Epithelial cell of prostate (primary cell): ENCODE results near the gene KLHL29.
A peak's percentile ranks its signal among the peaks of the same experiment; 100 is the strongest.

Source experiments
- DNase-seq: peaks from one replicate; pipeline ENCODE4 v3.0.0-alpha.2; 2011; ENCODE audit warnings: low read depth, low spot score
- H3K27ac ChIP-seq: fragments of 450-650 bp; 2 replicates; pipeline ENCODE4 v1.5.1; 2017; ENCODE audit warnings: mild to moderate bottlenecking

The KLHL29 gene

DNA sequence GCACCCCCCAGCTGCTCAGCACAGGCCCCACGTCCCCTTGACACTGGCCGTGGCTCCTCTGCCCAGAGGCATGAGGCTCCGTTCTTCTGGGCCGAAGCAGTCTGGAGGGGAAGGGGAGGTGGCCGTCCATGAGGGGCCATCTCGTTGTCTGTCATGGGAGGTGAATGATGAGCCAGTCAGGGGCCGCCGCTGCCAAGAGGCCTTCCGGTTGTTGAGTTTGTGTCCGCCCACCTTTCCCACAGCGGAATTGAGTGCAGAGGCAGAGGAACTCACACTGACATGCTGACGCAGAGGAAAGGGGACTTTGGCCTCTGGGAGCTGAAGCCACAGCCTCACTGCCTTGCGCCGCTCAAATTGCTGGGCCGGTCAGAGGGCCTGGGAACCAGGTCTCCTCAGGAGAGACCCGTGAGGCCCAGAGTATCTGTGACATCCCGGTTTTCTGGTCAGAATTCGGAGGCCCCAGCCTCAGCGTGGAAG lies 273.5 kb downstream of the KLHL29 start:
- DNase-seq, result no peak

DNA sequence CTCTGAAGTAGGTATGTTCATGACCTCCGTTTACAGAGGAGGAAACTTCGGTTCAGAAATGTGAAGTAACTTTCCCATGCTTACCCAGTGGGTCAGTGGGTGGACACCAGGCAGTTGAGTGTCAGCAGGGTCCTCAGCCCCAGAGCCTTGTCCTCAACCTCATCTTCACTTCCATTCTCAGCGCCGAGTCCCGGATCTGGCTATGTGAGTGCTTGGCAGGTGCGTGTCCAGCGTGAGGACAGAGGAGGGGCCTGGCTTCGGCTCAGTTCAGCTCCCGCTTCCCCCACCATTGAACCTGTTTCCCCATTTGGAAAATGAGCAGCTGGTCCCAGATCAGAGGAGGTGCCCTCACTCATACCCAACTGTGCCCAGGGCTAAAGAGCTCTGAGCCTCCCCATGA lies 274.3 kb downstream of the KLHL29 start:
- no peak for DNase-seq
- no peak overlapping the region for H3K27ac ChIP-seq

More for the DNA sequence above, 273.5 kb downstream of the KLHL29 start:
- H3K27ac ChIP-seq, result no peak overlapping the region

DNA sequence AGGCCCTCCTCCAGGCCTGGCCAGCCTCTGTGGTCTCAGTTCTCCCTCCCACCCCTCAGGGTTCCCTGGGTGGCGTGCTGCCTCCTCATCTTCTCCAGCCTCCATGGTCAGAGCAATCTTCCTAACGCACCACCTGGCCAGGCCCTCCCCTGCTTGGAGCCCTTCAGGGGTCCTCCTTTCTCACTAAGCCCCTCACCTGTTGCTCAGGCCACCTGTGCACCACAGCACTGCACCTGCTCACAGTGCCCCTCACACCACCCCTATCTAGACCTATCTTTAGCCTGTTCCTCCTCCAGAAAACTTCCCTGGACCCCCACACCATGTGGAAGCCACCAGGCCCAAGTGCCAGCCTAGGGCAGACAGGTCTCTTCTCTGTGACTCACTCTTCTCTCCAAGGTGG lies 274.8 kb downstream of the KLHL29 start:
- no peak for DNase-seq
- H3K27ac ChIP-seq, result no peak overlapping the region

DNA sequence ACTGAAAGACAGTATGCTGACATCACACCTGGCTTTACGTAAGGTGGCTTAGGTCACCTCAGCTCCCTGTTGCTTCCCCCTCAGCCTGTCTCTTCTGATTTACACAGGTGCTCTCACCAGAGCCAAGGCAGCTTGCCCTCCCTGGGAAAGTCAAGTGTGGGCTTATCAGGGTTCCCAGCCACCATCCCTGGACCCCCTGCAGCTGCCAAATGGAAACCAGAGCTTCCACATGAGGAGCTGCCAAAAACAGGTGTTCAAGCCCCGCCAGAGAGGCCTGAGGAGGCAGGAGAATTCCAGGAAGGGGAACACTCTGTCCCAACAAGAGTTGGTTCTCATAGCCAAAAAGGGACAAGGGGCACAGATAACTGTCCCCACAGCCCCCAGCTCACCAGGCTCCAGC lies 275.3 kb downstream of the KLHL29 start:
- no peak for DNase-seq
- no peak overlapping the region for H3K27ac ChIP-seq

- DNase-seq, result no peak
Measured at GRCh38 chr2:23661276-23662050, 276.5 kb downstream of the KLHL29 start.

DNA sequence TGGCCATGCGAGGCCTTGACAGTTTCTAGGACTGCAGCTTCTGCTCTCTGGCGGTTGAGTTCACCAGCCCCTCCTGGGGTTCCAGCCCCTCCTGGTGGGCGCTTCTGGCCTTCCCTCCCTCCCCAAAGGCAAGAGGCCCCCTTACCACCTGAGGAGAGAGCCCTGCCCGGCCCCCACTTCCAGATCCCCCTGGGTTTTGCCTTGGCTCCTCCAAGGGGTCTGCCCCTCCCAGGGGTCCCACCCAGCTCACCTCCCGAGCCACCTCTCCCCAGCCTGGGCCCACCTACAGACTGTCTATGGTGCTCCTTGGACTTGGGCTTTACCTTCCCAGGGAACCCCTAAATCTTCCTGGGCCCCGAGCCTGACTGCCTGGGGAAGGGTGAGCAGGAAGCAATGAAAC lies 277.5 kb downstream of the KLHL29 start:
- H3K27ac ChIP-seq, result no peak overlapping the region
- DNase-seq, result no peak

More at GRCh38 chr2:23661276-23662050, 276.5 kb downstream of the KLHL29 start:
- no peak overlapping the region for H3K27ac ChIP-seq

- no peak for DNase-seq
Measured at GRCh38 chr2:23662941-23663920, 278.3 kb downstream of the KLHL29 start.

GRCh38 chr2:23664066-23664788 lies 279.2 kb downstream of the KLHL29 start:
- H3K27ac ChIP-seq, result no peak overlapping the region
- DNase-seq, result no peak

More at GRCh38 chr2:23662941-23663920, 278.3 kb downstream of the KLHL29 start:
- H3K27ac ChIP-seq, result no peak overlapping the region

- no peak for DNase-seq
- H3K27ac ChIP-seq, result no peak overlapping the region
Measured at GRCh38 chr2:23666241-23666979, 281.4 kb downstream of the KLHL29 start.

DNA sequence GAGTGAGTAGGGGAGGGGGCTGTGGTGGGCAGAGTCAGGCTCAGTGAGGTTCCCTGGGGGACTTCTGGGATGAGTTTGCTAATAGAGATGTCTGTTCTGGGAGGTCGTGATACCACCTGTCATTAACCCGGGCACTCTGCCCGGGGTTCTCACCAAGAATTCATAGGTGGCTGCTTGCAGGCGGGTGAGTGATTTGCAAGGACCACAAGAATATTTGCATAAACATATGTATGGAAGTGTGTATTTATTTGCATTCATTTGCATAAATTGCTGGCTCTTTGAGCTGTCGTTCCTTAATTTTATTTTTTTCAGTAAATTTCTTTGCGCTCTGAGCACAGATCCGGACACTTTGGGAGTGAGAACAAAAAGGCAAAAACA lies 282.0 kb downstream of the KLHL29 start:
- no peak for DNase-seq
- no peak overlapping the region for H3K27ac ChIP-seq

DNA sequence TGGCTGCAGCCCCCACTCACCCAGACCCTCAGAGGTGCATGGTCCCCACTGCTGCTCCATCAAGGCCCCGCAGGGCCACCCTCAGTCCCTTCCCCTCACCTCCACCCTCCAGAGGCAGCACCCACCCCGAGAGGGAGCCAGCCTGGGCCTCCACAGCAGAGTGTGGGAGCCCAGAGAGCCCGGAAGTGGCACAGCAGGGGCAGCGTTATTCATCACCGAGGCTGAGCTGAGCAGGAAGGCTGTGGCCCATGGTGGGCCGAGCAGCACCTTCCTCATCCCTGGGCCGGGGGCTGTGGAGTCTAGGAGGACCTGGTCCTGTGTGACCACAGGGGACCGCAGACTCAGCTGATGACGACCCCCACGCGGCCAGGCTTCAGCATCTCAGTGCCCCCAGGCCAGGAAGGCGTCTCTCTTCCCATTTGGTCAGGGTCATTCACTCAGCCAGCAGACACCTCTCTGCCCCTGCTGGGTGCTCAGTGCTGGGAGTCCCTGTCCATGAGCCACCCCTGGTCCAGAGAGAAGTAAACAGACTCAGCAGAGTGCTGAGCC lies 283.9 kb downstream of the KLHL29 start:
- H3K27ac ChIP-seq, result no peak overlapping the region
- DNase-seq, result no peak

DNA sequence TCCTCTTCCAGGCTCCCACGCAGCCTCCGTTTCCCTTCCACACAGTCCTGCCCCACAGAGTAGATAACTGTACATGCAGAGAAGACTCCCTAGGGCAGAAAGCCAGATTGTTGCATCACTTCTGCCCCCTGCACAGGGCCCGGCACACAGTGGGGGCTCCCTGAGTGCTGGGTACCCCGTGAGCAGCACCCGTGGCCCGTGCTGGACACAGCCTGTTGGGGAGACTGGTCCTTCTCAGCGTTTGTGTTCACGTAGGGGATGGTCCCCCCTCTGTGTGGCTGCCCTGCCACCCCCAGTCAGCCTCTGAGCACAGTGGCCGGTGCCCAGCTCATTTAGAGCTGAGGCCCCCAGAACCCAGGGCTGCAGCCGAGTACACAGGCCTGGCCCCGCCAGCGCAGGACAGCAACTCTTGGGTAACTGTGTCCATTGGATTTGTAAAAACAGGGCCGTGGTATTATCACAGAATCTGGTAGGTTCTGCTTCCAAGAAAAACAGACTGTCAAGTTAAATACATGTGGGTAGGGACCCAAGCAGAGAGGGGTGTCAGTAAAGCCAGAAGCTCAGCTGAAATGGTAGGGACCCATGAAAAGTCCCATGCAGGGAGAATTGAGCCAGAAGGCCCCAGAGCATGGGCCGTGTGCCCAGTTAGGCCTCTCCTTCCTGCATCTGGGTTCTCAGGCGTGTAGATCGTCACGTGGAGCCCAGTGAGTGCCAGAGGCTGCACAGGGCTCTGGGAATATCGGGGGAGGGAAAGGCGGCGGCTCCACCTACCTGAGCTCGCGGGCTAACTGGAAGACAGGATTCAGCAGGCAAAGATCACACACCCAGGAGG lies 284.6 kb downstream of the KLHL29 start:
- peak overlapping the region; percentile 31 for H3K27ac ChIP-seq
- peak; percentile 66 for DNase-seq

DNA sequence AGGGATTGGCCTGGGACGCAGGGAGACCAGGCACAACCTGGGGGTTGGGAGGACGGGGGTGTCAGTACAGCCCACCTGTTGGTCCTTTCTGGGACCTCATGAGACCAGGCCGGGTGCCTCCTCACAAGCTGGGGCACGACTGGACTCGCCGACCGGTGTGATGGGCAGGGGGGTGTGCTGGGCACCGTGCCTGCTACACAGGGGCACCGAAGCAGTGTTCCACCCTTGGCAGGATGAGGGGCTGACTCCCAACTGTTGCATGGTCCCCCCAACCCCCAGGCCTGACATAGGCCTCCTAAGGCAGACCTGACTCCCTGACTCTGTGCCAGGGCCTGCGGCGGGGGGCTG lies 285.2 kb downstream of the KLHL29 start:
- no peak for DNase-seq
- peak overlapping the region; percentile 31 for H3K27ac ChIP-seq

DNA sequence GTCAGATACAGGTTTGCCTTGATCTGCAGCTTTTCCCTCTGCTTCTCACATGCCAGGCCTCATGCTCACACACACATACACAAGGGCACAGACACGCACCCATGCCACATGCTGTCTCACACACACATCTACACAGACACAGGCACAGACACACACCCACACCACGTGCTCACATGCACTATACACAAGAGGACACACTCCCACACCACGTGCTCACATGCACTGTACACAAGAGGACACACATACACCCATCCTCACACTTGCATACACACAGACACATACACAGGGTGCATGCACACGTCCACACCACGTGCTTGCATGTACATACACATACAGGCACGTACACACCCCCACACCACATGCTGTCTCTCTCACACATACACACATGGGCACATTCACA lies 288.1 kb downstream of the KLHL29 start:
- DNase-seq, result no peak
- no peak overlapping the region for H3K27ac ChIP-seq

- no peak overlapping the region for H3K27ac ChIP-seq
- DNase-seq, result no peak
Measured at GRCh38 chr2:23673830-23674679, 289.1 kb downstream of the KLHL29 start.

GRCh38 chr2:23675506-23675905 lies 290.5 kb downstream of the KLHL29 start:
- no peak for DNase-seq
- no peak overlapping the region for H3K27ac ChIP-seq

- no peak for DNase-seq
- no peak overlapping the region for H3K27ac ChIP-seq
Measured at GRCh38 chr2:23677836-23678235, 292.9 kb downstream of the KLHL29 start.

GRCh38 chr2:23679044-23679443 lies 294.1 kb downstream of the KLHL29 start:
- DNase-seq, result no peak
- no peak overlapping the region for H3K27ac ChIP-seq
